Forelimb muscle (tissue), 1 donor: ENCODE measurements around the gene ARGLU1. TPM values are rescaled to one million over a fixed set of nuclear protein-coding genes. Genes with fewer than 3 reads are reported as not detected.

Source experiments
- DNase-seq: peaks from one replicate; pipeline ENCODE4 v3.0.0-alpha.2; 2013; ENCODE audit warnings: low read depth
- polyA plus RNA-seq: library from polyadenylated mRNA; unstranded; fragments of 120-200 nt; gene quantifications from one replicate; pipeline ENCODE4 v1.2.1, GENCODE V29; 2013; ENCODE audit not compliant: insufficient read length

The ARGLU1 gene
- polyA plus RNA-seq, 1 donor: 140 TPM

- no peak for DNase-seq
Observed at GRCh38 chr13:106541826-106542225, 26.1 kb downstream of the ARGLU1 start.

DNA sequence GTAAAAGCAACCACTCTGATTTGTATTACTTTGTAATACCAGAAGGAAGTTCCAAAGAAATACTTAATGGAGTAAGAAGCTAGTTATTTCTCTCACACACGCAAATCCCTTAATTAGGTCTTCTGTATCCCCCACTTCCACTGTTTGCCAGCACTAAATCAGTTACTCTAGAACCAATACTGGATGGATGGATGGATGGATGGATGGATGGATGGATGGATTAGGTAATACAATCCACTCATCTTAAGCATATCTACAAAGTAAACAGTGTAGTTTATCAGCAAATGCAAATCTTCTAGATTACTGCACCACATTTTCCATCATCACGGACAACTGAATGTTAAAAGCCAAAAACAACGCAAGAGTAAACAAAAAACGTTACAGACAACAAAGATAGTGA, 27.3 kb downstream of the ARGLU1 start:
- DNase-seq: no peak

DNA sequence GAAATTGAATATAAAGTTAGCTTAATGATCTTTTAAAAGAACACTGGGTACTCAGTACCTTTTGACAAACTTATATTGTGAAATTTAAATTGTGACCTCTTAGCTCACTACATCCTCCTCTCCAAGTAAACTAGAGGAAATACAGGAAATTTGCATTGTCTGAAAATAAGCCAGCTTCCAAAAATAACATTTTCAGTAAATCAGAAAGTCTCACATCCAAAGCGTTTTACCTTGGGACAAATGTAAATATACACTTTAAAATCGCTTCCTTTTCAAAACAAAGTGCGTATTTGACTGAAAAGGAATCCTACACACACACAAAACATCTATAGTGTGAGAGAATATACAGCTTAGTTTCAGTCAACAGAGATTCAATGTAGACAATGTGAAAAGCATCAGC, 30.4 kb downstream of the ARGLU1 start:
- DNase-seq: no peak

DNA sequence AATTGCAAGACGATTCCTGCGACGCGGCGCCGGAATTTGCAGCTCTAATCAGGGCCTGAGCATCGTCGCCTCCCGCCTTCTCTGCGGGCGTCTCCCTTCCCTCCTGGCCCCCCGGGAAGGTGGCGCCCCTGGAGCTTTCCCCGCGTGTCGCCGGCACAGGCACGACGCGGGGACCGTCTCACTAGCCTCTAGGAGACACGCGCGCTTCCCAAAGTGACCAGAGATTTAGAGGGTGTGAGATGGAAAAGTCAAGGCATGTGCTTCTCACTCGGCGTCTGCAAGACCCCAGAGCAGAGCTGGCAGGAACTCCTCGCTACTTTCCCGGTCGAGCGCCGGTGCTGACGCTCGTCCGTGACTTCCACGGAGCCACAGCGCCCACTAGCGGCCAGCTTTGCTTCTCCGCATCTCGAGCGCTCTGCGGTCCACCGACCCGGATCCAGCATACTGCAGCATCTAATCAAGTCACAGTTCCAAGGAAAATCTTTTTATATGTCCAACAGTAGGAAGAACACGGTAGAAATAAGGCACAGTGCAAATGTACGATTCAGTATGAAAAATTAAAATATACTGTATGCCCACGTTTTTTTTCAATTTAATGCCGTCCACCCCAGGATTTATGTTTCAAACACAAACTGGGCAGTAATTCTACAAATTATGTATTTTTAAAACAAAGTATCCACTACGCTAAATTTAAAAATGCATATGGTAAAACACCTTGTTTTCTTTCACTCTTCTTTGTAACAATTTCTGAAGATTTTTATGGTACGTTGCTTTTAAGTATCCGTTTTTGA, 31.5 kb downstream of the ARGLU1 start:
- peak; percentile 70 for DNase-seq

DNA sequence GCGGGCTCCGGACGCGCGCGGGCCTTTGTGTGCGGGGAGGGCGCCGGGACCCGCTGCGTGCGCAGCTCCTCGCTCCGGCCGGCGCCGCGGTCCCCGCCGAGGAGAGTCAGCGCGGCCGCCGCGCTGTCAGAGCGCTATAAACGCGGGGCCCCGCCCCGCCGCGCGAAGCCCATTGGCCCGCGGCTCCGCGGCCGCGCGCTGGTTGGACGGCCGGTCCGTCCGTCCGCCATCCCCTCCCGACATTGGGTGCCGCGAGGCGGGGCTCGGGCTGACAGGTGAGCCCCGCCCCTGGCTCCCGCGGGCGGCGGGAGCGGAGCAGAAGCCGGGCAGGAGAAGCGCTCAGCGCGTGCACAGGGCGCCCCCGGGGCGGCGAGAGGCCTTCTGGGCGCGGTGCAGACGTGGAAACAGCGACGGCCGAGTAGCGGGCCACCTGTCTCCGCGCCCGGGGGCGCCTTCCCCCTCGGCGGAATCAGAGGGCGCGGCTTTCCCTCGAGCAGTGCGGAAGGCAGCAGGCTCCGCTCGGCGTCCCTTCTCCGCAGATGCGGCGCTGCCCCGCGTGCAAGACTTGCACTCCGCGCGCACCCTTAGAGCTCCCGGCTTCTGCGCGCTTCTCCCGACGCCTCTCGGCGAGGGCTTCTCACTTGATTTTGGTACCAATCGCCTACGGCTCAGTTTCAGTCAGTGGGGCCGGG, 32.2 kb downstream of the ARGLU1 start, which contains the start of gene EFNB2:
Gene EFNB2, minus strand, starts transcription at position 111 of the 692 bp plus-strand sequence. CDS start 698 bp downstream, outside the sequence.
- peak; percentile 77 for DNase-seq

- DNase-seq: no peak
Observed at GRCh38 chr13:106534639-106535551, 33.0 kb downstream of the ARGLU1 start.

GRCh38 chr13:106533943-106534638, 33.8 kb downstream of the ARGLU1 start:
- DNase-seq: no peak

DNA sequence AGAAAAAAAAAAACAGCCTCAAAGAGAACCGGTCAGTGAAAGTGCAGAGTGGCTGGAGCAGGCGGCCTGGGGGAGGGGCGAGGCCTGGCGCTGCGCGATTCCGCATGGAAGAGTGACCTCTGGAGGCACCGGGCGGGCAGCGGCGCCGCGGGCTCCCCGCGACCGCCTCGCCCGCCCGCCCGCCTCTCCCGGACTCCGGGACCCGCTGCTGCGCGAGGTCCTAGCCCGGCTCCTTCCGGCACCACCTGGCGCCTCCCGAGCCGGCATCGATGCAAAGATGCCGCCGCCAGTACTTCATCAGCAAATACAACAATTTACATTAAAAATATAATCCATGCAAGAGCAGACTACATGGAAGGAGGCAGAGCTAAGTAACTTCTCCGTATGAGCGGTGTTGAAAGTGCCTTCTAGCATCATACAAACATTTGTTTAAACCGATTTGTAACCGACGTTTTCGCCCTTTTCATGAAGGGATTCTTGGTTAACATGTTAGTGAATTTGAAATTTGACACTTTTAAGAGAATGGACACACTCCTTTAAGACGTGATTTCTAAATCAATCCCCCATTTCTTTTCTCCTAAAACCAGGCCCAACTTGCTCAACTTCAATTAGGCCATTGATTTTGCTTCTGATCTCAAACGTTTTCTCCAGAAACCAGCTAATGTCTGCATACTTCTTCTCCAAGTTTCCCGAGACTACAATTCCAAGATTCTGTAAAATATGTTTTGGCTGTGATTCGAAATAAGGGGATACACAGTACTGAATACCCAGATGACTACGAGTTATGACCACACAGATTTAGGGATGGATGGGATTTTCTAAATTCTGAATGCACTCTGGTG, 34.6 kb downstream of the ARGLU1 start:
- no peak for DNase-seq

- no peak for DNase-seq
Observed at GRCh38 chr13:106532111-106532929, 35.6 kb downstream of the ARGLU1 start.

GRCh38 chr13:106530980-106531481, 36.9 kb downstream of the ARGLU1 start:
- DNase-seq: no peak

- no peak for DNase-seq
Observed at GRCh38 chr13:106530171-106530851, 37.6 kb downstream of the ARGLU1 start.

DNA sequence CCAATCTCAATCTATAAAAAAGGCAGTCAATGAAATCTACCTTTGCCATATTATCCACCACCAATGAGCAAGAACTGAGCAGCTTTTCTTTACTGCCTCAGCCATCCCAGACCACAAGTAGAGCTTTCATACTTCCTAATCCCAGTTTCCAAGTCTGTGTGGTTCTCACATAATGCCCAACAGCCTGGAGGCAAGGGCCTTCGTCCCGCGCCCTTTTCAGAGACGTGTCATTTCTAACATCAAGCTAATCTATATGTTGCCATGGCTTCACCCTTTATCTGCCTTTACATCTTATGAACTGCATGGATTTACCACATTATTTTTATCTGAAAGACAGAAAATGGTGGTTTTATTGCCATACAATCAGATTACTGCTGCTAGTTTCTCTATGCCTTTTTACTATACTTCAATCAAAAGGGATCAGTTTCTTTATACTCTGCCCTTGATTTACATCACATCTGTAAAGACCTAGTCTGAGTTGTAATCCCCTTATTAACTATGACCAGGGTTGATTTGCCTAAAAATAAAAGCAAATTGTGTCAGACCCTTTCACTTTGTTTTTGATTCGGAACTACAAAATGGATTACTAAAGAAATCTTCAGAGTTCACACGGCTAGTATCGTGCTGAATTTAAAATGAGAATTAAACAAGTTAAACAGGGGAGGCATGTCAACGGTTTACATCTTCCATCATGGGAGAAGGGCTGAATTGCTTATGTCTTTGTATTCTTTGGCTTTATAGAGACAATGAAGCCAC, 38.3 kb downstream of the ARGLU1 start:
- DNase-seq: no peak

GRCh38 chr13:106528718-106529414, 39.1 kb downstream of the ARGLU1 start:
- DNase-seq: no peak

GRCh38 chr13:106527826-106528225, 40.1 kb downstream of the ARGLU1 start:
- no peak for DNase-seq

- DNase-seq: no peak
Observed at GRCh38 chr13:106527445-106527801, 40.5 kb downstream of the ARGLU1 start.

DNA sequence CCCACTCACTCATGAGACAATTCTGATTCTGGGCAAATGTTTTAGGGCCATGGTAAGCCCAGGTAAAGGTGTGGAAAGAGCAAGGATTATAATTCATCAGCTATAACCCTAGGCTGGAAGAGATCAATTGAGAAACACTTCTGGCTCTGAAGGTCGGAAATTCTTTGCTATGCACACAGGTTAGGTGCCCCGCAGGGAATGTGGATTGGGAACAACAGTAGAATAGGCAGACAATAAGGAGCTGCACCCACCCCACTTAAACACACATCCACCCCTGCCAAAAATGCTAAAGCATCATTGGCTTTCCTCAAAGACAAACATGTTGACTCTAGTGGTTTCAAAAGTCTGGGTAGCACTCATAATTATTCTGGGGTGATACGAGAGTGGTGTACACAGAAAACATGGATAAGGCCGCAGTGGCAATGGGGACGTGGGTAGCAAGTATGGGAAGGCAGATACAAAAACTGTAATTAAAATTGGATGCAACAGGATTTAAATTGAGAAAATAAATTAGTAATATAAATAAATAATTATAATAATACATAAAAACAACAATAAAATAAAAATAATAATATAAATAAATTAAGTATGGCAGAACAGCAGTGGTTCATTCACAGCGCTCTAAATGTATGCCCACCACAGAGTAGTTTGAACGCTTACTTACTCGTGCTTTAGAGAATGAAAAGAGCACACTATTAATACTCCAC, 41.0 kb downstream of the ARGLU1 start:
- DNase-seq: no peak

GRCh38 chr13:106525865-106526264, 42.1 kb downstream of the ARGLU1 start:
- DNase-seq: no peak
